HepG2 (cell line): ENCODE measurements around the gene CACNB4. TPM values are rescaled to one million over a fixed set of nuclear protein-coding genes. Genes with fewer than 3 reads are reported as not detected.

ENCODE experiments used
- ARID2 ChIP-seq: sonication (generic); formaldehyde crosslinking; IDR thresholded peaks from 2 replicates; pipeline ENCODE4 v1.8.1; 2022; ENCODE audit warnings: mild to moderate bottlenecking, missing genetic modification reagents, borderline replicate concordance
- GABPA ChIP-seq, 2 experiments: IDR thresholded peaks; 2 replicates each; pipeline ENCODE4 v1.6.1; 2011 to 2016; ENCODE audit warnings: low read depth in 2 of 2, low read length in 1 of 2, missing biosample characterization in 1 of 2, missing genetic modification characterization in 1 of 2
- HDAC6 ChIP-seq: fragments of 200-600 bp; sonication (generic); IDR thresholded peaks from 2 replicates; pipeline ENCODE4 v1.7.0; 2017; ENCODE audit warnings: mild to moderate bottlenecking, antibody characterized with exemption, low read length, low read depth
- IKZF4 ChIP-seq: sonication (generic); formaldehyde crosslinking; IDR thresholded peaks from 2 replicates; pipeline ENCODE4 v1.5.1; 2020; ENCODE audit warnings: borderline replicate concordance, mild to moderate bottlenecking, low read depth, missing genetic modification reagents; ENCODE audit errors: not compliant biosample characterization
- KDM2A ChIP-seq: sonication (generic); formaldehyde crosslinking; IDR thresholded peaks from 2 replicates; pipeline ENCODE4 v1.4.0; 2020; ENCODE audit warnings: low read depth, missing genetic modification reagents, borderline replicate concordance
- REPIN1 ChIP-seq: sonication (generic); formaldehyde crosslinking; IDR thresholded peaks from 2 replicates; pipeline ENCODE4 v1.8.0; 2022; ENCODE audit warnings: missing genetic modification reagents, low read depth, mild to moderate bottlenecking, borderline replicate concordance
- ZBTB20 ChIP-seq: sonication (generic); formaldehyde crosslinking; IDR thresholded peaks from 2 replicates; pipeline ENCODE4 v1.8.1; 2023; ENCODE audit warnings: missing genetic modification reagents, low read depth, mild to moderate bottlenecking, borderline replicate concordance
- ZFP37 ChIP-seq: sonication (generic); formaldehyde crosslinking; IDR thresholded peaks from 2 replicates; pipeline ENCODE4 v1.4.0; 2020; ENCODE audit warnings: missing genetic modification reagents, borderline replicate concordance
- ZNF230 ChIP-seq: sonication (generic); formaldehyde crosslinking; IDR thresholded peaks from 2 replicates; pipeline ENCODE4 v1.4.0; 2020; ENCODE audit warnings: mild to moderate bottlenecking, missing genetic modification reagents
- ZNF292 ChIP-seq: sonication (generic); formaldehyde crosslinking; IDR thresholded peaks from 2 replicates; pipeline ENCODE4 v1.8.1; 2022; ENCODE audit warnings: mild to moderate bottlenecking, low read depth, missing genetic modification reagents, borderline replicate concordance
- ZNF546 ChIP-seq: sonication (generic); formaldehyde crosslinking; conservative IDR thresholded peaks from 2 replicates; pipeline ENCODE4 v1.8.1; 2023; ENCODE audit warnings: mild to moderate bottlenecking, missing genetic modification reagents
- ZNF558 ChIP-seq: sonication (generic); formaldehyde crosslinking; IDR thresholded peaks from 2 replicates; pipeline ENCODE4 v1.9.0; 2022; ENCODE audit warnings: mild to moderate bottlenecking, missing genetic modification reagents, borderline replicate concordance
- polyA plus RNA-seq, 8 experiments: library from polyadenylated mRNA; depleted of rRNA in 3 of 8; stranded (reverse) in 7 of 8; unstranded in 1 of 8; fragments of >200 nt; fragmentation: Illumina TruSeq in 4 of 8; extraction: Trizol in 4 of 8; gene quantifications; 2 replicates each; pipeline versions ENCODE4 v1.2.1 to v1.2.3, GENCODE V29; 2011 to 2016; ENCODE audit warnings: low read depth in 4 of 8, missing spikeins in 1 of 8, mixed read lengths in 1 of 8; ENCODE audit not compliant: insufficient read depth in 1 of 8
- total RNA-seq, 5 experiments: library from RNA; depleted of rRNA; stranded (reverse); fragments of >200 nt; fragmentation: Illumina TruSeq; extraction: Trizol; gene quantifications; 2 replicates each; pipeline ENCODE4 v1.2.3, GENCODE V29; 2016; ENCODE audit warnings: low read depth in 1 of 5
- TF ChIP-seq, protein P1 (sequence below), 2 experiments: sonication (generic) in 1 of 2; formaldehyde crosslinking in 1 of 2; IDR thresholded peaks; 2 replicates each; pipeline versions ENCODE4 v1.4.0 to v1.6.1; 2016 to 2020; ENCODE audit warnings: borderline replicate concordance in 1 of 2, low read depth in 1 of 2, mild to moderate bottlenecking in 1 of 2, missing genetic modification reagents in 1 of 2
- TF ChIP-seq, protein P2 (sequence below): sonication (generic); formaldehyde crosslinking; IDR thresholded peaks from 2 replicates; pipeline ENCODE4 v1.5.0; 2020; ENCODE audit warnings: mild to moderate bottlenecking, missing genetic modification reagents, borderline replicate concordance

The CACNB4 gene
- total and polyA plus RNA-seq, 2 of the 13 experiments (the other 11 are each of a cell fraction or from before 2014, with no cell fraction given) = 5.1 to 14.3 TPM

DNA sequence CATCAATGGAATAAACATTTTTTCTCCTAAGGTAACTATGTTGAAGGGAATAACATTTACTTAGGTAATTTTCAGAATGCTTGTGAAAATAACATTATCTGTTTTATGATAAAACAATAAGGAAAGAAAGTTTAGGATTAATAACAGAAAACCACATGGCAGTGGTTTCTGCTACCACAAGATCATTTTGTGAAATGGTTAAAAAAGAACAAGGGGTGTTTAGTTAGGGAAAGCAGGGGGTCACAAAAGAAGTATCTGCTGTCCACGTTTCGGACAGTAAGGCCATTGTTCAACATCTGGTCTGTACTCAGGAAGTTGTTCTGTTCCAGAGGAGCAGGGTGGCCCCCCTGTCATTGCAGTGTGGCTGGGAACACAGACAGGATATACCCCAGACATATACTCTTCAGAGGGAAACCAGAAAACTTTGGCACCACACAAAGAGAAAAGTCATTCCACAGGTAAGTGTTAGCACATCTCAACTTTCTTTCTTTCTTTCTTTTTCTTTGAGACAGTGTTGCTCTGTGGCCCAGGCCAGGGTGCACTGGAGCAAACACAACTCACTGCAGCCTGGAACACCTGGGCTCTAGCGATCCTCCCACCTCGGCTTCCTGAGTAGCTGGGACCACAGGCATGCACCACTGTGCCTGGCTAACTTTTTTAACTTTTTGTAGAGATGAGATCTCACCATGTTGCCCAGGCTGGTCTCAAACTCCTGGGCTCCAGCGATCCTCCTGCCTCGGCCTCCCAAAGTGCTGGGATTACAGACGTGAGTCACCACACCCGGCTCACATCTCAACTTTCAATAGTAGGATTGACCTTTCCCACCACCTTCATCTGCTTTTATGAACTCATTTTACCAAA is 255.8 kb downstream of the CACNB4 start (continued):
- TF ChIP-seq, protein P1, sequence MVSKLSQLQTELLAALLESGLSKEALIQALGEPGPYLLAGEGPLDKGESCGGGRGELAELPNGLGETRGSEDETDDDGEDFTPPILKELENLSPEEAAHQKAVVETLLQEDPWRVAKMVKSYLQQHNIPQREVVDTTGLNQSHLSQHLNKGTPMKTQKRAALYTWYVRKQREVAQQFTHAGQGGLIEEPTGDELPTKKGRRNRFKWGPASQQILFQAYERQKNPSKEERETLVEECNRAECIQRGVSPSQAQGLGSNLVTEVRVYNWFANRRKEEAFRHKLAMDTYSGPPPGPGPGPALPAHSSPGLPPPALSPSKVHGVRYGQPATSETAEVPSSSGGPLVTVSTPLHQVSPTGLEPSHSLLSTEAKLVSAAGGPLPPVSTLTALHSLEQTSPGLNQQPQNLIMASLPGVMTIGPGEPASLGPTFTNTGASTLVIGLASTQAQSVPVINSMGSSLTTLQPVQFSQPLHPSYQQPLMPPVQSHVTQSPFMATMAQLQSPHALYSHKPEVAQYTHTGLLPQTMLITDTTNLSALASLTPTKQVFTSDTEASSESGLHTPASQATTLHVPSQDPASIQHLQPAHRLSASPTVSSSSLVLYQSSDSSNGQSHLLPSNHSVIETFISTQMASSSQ (IDR thresholded peaks at IDR 0.05; ENCODE audit: low read depth) = no peak
- TF ChIP-seq, protein P1 (CRISPR knock-in tag; IDR thresholded peaks at IDR 0.05; ENCODE audit: borderline replicate concordance) = peak; percentile 38; the same call in 1 of the 2 replicates
- TF ChIP-seq HDAC6 = no peak
- no peak for TF ChIP-seq ZNF546 (CRISPR knock-in tag)
- peak; percentile 27; the same call in 1 of the 2 replicates for TF ChIP-seq REPIN1 (CRISPR knock-in tag)
- TF ChIP-seq ZFP37 = no peak
- TF ChIP-seq ZNF230 (CRISPR knock-in tag) = peak; percentile 51; the same call in 1 of the 2 replicates
- peak; percentile 77 for TF ChIP-seq ZNF292 (CRISPR knock-in tag)
- TF ChIP-seq, protein P2, sequence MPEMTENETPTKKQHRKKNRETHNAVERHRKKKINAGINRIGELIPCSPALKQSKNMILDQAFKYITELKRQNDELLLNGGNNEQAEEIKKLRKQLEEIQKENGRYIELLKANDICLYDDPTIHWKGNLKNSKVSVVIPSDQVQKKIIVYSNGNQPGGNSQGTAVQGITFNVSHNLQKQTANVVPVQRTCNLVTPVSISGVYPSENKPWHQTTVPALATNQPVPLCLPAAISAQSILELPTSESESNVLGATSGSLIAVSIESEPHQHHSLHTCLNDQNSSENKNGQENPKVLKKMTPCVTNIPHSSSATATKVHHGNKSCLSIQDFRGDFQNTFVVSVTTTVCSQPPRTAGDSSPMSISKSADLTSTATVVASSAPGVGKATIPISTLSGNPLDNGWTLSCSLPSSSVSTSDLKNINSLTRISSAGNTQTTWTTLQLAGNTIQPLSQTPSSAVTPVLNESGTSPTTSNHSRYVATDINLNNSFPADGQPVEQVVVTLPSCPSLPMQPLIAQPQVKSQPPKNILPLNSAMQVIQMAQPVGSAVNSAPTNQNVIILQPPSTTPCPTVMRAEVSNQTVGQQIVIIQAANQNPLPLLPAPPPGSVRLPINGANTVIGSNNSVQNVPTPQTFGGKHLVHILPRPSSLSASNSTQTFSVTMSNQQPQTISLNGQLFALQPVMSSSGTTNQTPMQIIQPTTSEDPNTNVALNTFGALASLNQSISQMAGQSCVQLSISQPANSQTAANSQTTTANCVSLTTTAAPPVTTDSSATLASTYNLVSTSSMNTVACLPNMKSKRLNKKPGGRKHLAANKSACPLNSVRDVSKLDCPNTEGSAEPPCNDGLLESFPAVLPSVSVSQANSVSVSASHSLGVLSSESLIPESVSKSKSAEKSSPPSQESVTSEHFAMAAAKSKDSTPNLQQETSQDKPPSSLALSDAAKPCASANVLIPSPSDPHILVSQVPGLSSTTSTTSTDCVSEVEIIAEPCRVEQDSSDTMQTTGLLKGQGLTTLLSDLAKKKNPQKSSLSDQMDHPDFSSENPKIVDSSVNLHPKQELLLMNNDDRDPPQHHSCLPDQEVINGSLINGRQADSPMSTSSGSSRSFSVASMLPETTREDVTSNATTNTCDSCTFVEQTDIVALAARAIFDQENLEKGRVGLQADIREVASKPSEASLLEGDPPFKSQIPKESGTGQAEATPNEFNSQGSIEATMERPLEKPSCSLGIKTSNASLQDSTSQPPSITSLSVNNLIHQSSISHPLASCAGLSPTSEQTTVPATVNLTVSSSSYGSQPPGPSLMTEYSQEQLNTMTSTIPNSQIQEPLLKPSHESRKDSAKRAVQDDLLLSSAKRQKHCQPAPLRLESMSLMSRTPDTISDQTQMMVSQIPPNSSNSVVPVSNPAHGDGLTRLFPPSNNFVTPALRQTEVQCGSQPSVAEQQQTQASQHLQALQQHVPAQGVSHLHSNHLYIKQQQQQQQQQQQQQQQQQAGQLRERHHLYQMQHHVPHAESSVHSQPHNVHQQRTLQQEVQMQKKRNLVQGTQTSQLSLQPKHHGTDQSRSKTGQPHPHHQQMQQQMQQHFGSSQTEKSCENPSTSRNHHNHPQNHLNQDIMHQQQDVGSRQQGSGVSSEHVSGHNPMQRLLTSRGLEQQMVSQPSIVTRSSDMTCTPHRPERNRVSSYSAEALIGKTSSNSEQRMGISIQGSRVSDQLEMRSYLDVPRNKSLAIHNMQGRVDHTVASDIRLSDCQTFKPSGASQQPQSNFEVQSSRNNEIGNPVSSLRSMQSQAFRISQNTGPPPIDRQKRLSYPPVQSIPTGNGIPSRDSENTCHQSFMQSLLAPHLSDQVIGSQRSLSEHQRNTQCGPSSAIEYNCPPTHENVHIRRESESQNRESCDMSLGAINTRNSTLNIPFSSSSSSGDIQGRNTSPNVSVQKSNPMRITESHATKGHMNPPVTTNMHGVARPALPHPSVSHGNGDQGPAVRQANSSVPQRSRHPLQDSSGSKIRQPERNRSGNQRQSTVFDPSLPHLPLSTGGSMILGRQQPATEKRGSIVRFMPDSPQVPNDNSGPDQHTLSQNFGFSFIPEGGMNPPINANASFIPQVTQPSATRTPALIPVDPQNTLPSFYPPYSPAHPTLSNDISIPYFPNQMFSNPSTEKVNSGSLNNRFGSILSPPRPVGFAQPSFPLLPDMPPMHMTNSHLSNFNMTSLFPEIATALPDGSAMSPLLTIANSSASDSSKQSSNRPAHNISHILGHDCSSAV (CRISPR knock-in tag) = no peak
- no peak for TF ChIP-seq GABPA (IDR thresholded peaks at IDR 0.05; ENCODE audit: low read depth, low read length)
- 0 out of 2 replicates have a peak, but pooled peaks have one; percentile 20 for TF ChIP-seq GABPA (CRISPR knock-in tag; IDR thresholded peaks at IDR 0.05; ENCODE audit: low read depth)
- peak; percentile 76; the same call in 1 of the 2 replicates for TF ChIP-seq ARID2 (CRISPR knock-in tag)
- TF ChIP-seq IKZF4 (CRISPR knock-in tag) = no peak
- peak; percentile 70; the same call in 1 of the 2 replicates for TF ChIP-seq KDM2A (CRISPR knock-in tag)
- no peak for TF ChIP-seq ZBTB20 (CRISPR knock-in tag)
- no peak for TF ChIP-seq ZNF558 (CRISPR knock-in tag)
